GM23248 (cell line): Measurements from ENCODE around the gene ACTR5. TPM values are rescaled to one million over a fixed set of nuclear protein-coding genes. Genes with fewer than 3 reads are reported as not detected.

Experiments
- DNase-seq: peaks from one replicate; pipeline ENCODE4 v3.0.0-alpha.2; 2015
- H2AFZ ChIP-seq: fragments of 200-600 bp; sonication (generic); 2 replicates; pipeline ENCODE4 v1.6.1; 2016; ENCODE audit warnings: antibody characterized with exemption
- H3F3A ChIP-seq: fragments of 200-600 bp; sonication (generic); 2 replicates; pipeline ENCODE4 v1.6.1; 2016; ENCODE audit warnings: mild to moderate bottlenecking, antibody characterized with exemption, mixed run types; ENCODE audit not compliant: insufficient read depth
- H3K27ac ChIP-seq: fragments of 200-600 bp; sonication (generic); 2 replicates; pipeline ENCODE4 v1.5.1; 2016; ENCODE audit warnings: mild to moderate bottlenecking
- H3K27me3 ChIP-seq: fragments of 200-600 bp; sonication (generic); replicated peaks from 2 replicates; pipeline ENCODE4 v1.6.1; 2016; ENCODE audit warnings: mild to moderate bottlenecking; ENCODE audit not compliant: insufficient read depth
- H3K36me3 ChIP-seq: fragments of 200-600 bp; sonication (generic); 2 replicates; pipeline ENCODE4 v1.6.1; 2016; ENCODE audit warnings: low read depth, mild to moderate bottlenecking
- H3K4me1 ChIP-seq: fragments of 200-600 bp; sonication (generic); 2 replicates; pipeline ENCODE4 v1.6.1; 2016; ENCODE audit warnings: mild to moderate bottlenecking; ENCODE audit not compliant: insufficient read depth
- H3K4me2 ChIP-seq: fragments of 200-600 bp; sonication (generic); one replicate; pipeline ENCODE4 v1.6.1; 2016; ENCODE audit warnings: mild to moderate bottlenecking; ENCODE audit not compliant: unreplicated experiment
- H3K4me3 ChIP-seq: fragments of 200-600 bp; sonication (generic); 2 replicates; pipeline ENCODE4 v1.5.1; 2016; ENCODE audit warnings: mild to moderate bottlenecking
- H3K79me2 ChIP-seq: fragments of 200-600 bp; sonication (generic); 2 replicates; pipeline ENCODE4 v1.6.1; 2016; ENCODE audit warnings: mild to moderate bottlenecking; ENCODE audit not compliant: insufficient read depth
- H3K9ac ChIP-seq: fragments of 200-600 bp; sonication (generic); 2 replicates; pipeline ENCODE4 v1.6.1; 2016; ENCODE audit warnings: mild to moderate bottlenecking
- H3K9me2 ChIP-seq: fragments of 200-600 bp; sonication (generic); 2 replicates; pipeline ENCODE4 v1.6.1; 2016; ENCODE audit warnings: mixed run types, mild to moderate bottlenecking, moderate library complexity; ENCODE audit not compliant: insufficient read depth
- H3K9me3 ChIP-seq: fragments of 200-600 bp; sonication (generic); one replicate; pipeline ENCODE4 v1.6.1; 2017; ENCODE audit warnings: low read depth
- H4K20me1 ChIP-seq: fragments of 200-600 bp; sonication (generic); 2 replicates; pipeline ENCODE4 v1.6.0; 2016; ENCODE audit not compliant: insufficient read depth
- EZH2 ChIP-seq: fragments of 200-600 bp; sonication (generic); IDR thresholded peaks from 2 replicates; pipeline ENCODE4 v1.6.1; 2018; ENCODE audit warnings: antibody characterized with exemption, mild to moderate bottlenecking; ENCODE audit not compliant: insufficient read depth, poor library complexity, severe bottlenecking
- EZH2phosphoT487 ChIP-seq: fragments of 200-600 bp; sonication (generic); IDR thresholded peaks from 2 replicates; pipeline ENCODE4 v1.6.1; 2018; ENCODE audit warnings: antibody characterized with exemption, moderate library complexity, mild to moderate bottlenecking, low read depth; ENCODE audit not compliant: insufficient read depth
- WGBS, 2 experiments: methylation state at CpG; one replicate each; pipeline ENCODE4 v1.1.6; 2015 to 2017; ENCODE audit warnings: low lambda C conversion rate in 2 of 2, low coverage in 1 of 2; ENCODE audit errors: missing lambda C conversion rate in 2 of 2; 5-methylcytosine and 5-hydroxymethylcytosine counted together
- in situ Hi-C: fragments of 300-500 bp; cut with MboI; formaldehyde crosslinking; loops from 2 replicates; pipeline ENCODE4 v1.15.0; 2020
- polyA plus RNA-seq: library from polyadenylated mRNA; unstranded; fragments of >200 nt; fragmentation: Nextera tagmentation; extraction: Ambion mirVana; gene quantifications from 2 replicates; pipeline ENCODE4 v1.2.1, GENCODE V29; 2016
- total RNA-seq: library from RNA; depleted of rRNA; stranded (reverse); fragments of >200 nt; shearing (Covaris generic); gene quantifications from 2 replicates; pipeline ENCODE4 v1.2.3, GENCODE V29; 2014

ACTR5 gene
- total and polyA plus RNA-seq, 2 experiments from 2014 or later: 3.0 to 4.0 TPM

DNA sequence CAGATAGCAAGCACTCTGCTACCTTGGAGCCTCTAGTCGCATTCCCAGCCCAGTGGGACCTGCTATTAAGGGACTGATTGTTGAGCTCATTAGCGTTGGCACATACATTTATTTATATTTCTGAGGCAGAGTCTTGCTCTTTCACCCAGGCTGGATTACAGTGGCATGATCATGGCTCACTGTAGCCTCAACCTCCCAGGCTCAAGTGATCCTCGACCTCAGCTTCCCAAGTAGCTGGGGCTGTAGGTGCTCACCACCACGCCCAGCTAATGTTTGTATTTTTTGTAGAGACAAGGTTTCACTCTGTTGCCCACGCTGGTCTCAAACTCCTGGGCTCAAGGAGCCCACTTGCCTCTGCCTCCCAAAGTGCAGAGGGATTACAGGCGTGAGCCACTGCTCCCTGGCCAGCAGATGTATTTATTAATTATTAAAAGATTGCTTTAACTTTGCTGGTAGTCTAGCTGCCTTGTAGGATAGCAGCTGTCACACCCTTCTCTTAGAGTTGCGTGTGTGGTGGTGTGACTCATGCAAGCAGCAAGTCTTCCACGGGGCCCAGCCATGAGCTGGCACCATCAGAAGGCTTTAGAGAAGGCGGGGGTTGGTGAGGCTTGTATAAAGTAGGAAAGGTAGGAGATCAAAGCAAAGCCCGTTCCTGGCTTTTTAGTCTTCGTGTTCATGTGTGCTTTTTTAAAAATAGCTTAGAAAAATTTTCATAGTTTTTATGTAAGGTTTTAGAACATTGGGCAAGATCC is 16.5 kb downstream of the ACTR5 start:
- Histone ChIP-seq H3K9me3 (no peaks in the 10 kb centered on the region), H3F3A (peaks cover 7% of the 10 kb centered on the region; the same call in 1 of the 2 replicates), H3K4me1 (peaks cover 12% of the 10 kb centered on the region), H3K9me2 (no peaks in the 10 kb centered on the region), H3K4me3 (no peak overlapping the region), H3K27ac (peak overlapping the region; percentile 28), H4K20me1 (no peaks in the 10 kb centered on the region), H3K4me2 (peak overlapping the region; percentile 62), H2AFZ (no peak overlapping the region), H3K27me3 (no peaks in the 10 kb centered on the region), H3K9ac (no peak overlapping the region; the same call in 1 of the 2 replicates), H3K79me2 (no peaks in the 10 kb centered on the region), H3K36me3 (peaks cover 16% of the 10 kb centered on the region; the same call in 1 of the 2 replicates)
- WGBS, 2 experiments: 37 to 38% methylated on average over 11 of the region's 11 CpGs
- TF ChIP-seq EZH2phosphoT487: no peak
- no peak for TF ChIP-seq EZH2
- in situ Hi-C loops: no loop called here
- peak; percentile 97 for DNase-seq

GRCh38 chr20:38766071-38766470 is 17.8 kb downstream of the ACTR5 start:
- H3K4me3 ChIP-seq: no peak overlapping the region
- H3K4me2 ChIP-seq: no peak overlapping the region
- 85 to 92% methylated on average over 4 of the region's 4 CpGs for WGBS, 2 experiments
- TF ChIP-seq EZH2phosphoT487 (no peak), EZH2 (no peak)
- H3F3A ChIP-seq: peaks cover 7% of the 10 kb centered on the region; the same call in 1 of the 2 replicates
- in situ Hi-C loops: no loop called here
- no peak for DNase-seq
- no peaks in the 10 kb centered on the region for H3K79me2 ChIP-seq
- H3K36me3 ChIP-seq: peaks cover 11% of the 10 kb centered on the region; the same call in 1 of the 2 replicates
- peaks cover 12% of the 10 kb centered on the region for H3K4me1 ChIP-seq
- no peak overlapping the region for H2AFZ ChIP-seq
- H3K27me3 ChIP-seq: no peaks in the 10 kb centered on the region
- H4K20me1 ChIP-seq: no peaks in the 10 kb centered on the region
- no peak overlapping the region for H3K27ac ChIP-seq
- H3K9me2 ChIP-seq: no peaks in the 10 kb centered on the region
- no peak overlapping the region for H3K9ac ChIP-seq
- no peaks in the 10 kb centered on the region for H3K9me3 ChIP-seq

DNA sequence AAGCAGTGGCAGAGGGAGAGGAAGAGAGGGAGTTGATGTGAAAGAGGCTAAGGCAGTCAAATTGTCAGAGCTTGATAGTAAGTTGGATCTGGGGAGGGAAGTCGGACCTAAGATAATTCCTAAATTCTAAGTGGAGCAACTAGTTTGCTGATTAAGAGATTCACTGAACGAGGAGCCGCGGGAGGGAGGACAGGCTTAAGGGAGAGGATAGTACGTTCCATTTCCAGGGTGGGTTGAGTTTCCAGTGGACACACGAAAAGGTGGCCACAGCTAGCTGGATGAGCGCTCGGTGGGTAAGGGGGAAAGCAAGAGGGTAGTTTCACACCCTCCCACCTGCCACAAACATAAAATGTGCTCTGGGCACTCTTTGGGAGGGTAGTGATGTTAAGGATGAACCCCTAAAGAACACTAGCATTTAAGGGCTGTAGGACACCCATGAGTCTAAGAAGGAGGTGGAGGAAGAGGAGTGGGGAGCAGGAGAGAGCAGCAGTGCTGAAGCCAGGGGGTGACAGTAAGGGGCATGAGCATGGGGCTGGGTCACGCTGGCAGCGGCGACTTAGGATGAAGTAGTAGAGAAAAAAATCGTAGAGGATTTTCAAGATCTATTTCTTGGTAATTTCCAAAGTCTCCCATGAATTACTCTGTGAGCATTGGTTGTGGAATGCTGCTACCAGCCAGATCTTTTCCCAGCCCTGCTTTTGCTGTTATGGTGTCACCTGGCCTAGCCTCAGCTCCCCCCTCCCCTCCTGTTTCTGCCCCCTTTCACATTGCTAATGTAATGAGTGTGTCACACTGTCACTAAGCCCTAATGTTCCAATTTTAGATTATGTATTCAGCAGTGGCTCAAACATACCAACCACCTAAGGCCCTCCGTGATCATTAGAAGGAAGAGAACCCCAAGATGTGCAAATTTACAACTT is 21.4 kb downstream of the ACTR5 start:
- in situ Hi-C loops: no loop called here
- no peaks in the 10 kb centered on the region for H4K20me1 ChIP-seq
- H3F3A ChIP-seq: 0 out of 2 replicates have a peak, but pooled peaks cover under 1% of the 10 kb centered on the region
- H3K27ac ChIP-seq: no peak overlapping the region
- WGBS, 2 experiments: 94 to 97% methylated on average over 13 of the region's 13 CpGs
- H3K4me1 ChIP-seq: peaks cover 8% of the 10 kb centered on the region
- H3K79me2 ChIP-seq: no peaks in the 10 kb centered on the region
- no peak overlapping the region for H3K4me3 ChIP-seq
- H3K9me3 ChIP-seq: no peaks in the 10 kb centered on the region
- H3K9me2 ChIP-seq: no peaks in the 10 kb centered on the region
- no peak for DNase-seq
- TF ChIP-seq EZH2 (no peak), EZH2phosphoT487 (no peak)
- no peaks in the 10 kb centered on the region for H3K27me3 ChIP-seq
- peaks cover 16% of the 10 kb centered on the region for H3K36me3 ChIP-seq
- H2AFZ ChIP-seq: no peak overlapping the region
- no peak overlapping the region for H3K9ac ChIP-seq
- H3K4me2 ChIP-seq: no peak overlapping the region

- Histone ChIP-seq H3K36me3 (peaks cover 15% of the 10 kb centered on the region), H3K9ac (no peak overlapping the region), H3K27ac (no peak overlapping the region), H3K27me3 (no peaks in the 10 kb centered on the region), H3K9me2 (no peaks in the 10 kb centered on the region), H3F3A (no peaks in the 10 kb centered on the region), H3K79me2 (no peaks in the 10 kb centered on the region), H3K4me2 (no peak overlapping the region), H3K9me3 (no peaks in the 10 kb centered on the region), H2AFZ (no peak overlapping the region), H4K20me1 (no peaks in the 10 kb centered on the region), H3K4me3 (no peak overlapping the region), H3K4me1 (no peaks in the 10 kb centered on the region)
- WGBS, 2 experiments: 82 to 86% methylated on average over 3 of the region's 3 CpGs
- TF ChIP-seq EZH2: no peak
- TF ChIP-seq EZH2phosphoT487: no peak
- DNase-seq: no peak
- in situ Hi-C loops: no loop called here
Measured at GRCh38 chr20:38770546-38770945, 22.3 kb downstream of the ACTR5 start.
